ENCODE data around the gene PIAS1. TPM values are rescaled to one million over a fixed set of nuclear protein-coding genes. Genes with fewer than 3 reads are reported as not detected.
"Not testable (repeated sequence)": the region's sequence is repeated elsewhere in the genome, so short reads cannot be mapped to it uniquely, and the experiment has no call there.

Gene PIAS1
- total RNA-seq, 4 donors from 2014 or later, result 19.9 to 69.2 (median 26.6) TPM

DNA sequence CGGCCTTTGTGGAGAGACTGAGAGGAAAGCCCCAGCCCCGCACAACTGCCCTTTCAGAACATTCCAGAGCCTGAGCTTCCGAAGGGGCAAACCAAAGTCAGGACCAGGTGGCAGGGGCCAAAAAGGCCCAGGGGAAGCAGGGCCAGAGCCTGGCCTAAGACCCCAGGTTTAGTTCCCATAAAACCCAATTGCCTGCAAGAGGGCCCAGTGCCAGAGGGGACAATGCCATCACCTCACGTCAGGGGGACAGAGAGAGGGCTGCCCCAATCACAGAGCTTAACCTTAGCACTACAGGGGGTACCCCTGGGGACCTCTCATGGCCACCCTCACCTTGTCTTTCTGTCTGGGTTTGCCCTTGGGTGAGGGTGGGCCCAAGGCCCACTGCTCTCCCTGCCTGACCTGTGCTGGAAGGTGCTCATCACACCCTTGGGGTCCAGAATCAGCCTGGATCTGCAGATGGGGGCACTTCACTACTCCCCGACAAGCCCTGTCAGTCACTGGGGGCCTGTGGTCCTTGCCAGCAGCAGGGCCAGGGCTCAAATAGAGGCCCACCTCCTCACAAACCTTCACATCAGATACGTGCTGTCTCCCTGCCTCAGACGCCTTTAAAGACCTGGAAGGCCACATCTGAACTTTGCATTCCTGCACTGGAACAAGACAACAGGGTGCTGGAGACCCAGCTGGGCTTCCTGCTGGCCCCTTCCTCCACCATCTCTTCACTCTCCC, 147.2 kb downstream of the PIAS1 start:
- Histone ChIP-seq H3K36me3 (peaks cover 0 to 9% (median 0%) of the 10 kb centered on the region in 3 donors), H3K27ac (no peak overlapping the region), H3K4me3 (no peak overlapping the region), H3K9me3 (no peaks in the 10 kb centered on the region), H3K4me1 (peaks cover 14 to 39% (median 25%) of the 10 kb centered on the region in 3 donors), H3K27me3 (no peaks in the 10 kb centered on the region)
- 87 to 90% methylated on average over 3 to 6 of the region's 7 CpGs for WGBS, 2 donors
- intact Hi-C loops (cut with DNase I), result no loop called here
- no peak for DNase-seq
- TF ChIP-seq, protein P1, sequence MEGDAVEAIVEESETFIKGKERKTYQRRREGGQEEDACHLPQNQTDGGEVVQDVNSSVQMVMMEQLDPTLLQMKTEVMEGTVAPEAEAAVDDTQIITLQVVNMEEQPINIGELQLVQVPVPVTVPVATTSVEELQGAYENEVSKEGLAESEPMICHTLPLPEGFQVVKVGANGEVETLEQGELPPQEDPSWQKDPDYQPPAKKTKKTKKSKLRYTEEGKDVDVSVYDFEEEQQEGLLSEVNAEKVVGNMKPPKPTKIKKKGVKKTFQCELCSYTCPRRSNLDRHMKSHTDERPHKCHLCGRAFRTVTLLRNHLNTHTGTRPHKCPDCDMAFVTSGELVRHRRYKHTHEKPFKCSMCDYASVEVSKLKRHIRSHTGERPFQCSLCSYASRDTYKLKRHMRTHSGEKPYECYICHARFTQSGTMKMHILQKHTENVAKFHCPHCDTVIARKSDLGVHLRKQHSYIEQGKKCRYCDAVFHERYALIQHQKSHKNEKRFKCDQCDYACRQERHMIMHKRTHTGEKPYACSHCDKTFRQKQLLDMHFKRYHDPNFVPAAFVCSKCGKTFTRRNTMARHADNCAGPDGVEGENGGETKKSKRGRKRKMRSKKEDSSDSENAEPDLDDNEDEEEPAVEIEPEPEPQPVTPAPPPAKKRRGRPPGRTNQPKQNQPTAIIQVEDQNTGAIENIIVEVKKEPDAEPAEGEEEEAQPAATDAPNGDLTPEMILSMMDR (IDR thresholded peaks at IDR 0.05), result no peak
- TF ChIP-seq POLR2A (IDR thresholded peaks at IDR 0.05), result no peak

GRCh38 chr15:68201879-68202261, 147.8 kb downstream of the PIAS1 start:
- H3K36me3 ChIP-seq, result peaks cover 0 to 4% (median 0%) of the 10 kb centered on the region in 3 donors
- no peaks in the 10 kb centered on the region for H3K9me3 ChIP-seq
- no peaks in the 10 kb centered on the region for H3K27me3 ChIP-seq
- no peak for DNase-seq
- no peak overlapping the region for H3K27ac ChIP-seq
- TF ChIP-seq, protein P1 (IDR thresholded peaks at IDR 0.05), result no peak
- TF ChIP-seq POLR2A (IDR thresholded peaks at IDR 0.05), result no peak
- H3K4me3 ChIP-seq, result no peak overlapping the region
- peaks cover 14 to 44% (median 25%) of the 10 kb centered on the region in 3 donors for H3K4me1 ChIP-seq
- WGBS, 2 donors, result 40 to 57% methylated on average over 3 of the region's 3 CpGs
- intact Hi-C loops (cut with DNase I), result no loop called here

- H3K4me3 ChIP-seq; DNase-seq; H3K9me3 ChIP-seq; intact Hi-C loops (cut with DNase I); H3K27me3 ChIP-seq; H3K27ac ChIP-seq; H3K36me3 ChIP-seq: not testable (repeated sequence)
- H3K4me1 ChIP-seq, result peaks cover 14 to 44% (median 25%) of the 10 kb centered on the region in 3 donors
- 93 to 97% methylated on average over 6 to 7 of the region's 7 CpGs for WGBS, 2 donors
Measured at GRCh38 chr15:68202994-68203393, 148.9 kb downstream of the PIAS1 start.

DNA sequence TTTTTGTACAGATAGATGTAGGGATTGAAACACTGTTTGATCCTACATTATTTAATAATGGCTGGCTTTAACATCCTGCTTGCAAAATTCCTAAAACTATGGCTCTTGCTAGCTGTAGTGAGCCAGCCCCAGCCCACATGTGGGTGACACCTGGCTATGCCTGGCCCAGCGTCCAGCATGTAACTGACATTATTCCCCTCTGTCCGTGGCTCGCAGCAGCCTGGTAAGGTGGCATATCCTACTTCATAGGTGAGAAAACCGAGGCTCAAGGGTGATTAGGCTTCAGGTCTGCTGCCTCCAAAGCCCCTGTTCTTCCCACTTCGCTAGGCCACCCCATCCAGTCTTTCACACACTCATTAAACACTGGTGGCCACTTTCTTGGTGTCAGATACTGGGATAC, 149.4 kb downstream of the PIAS1 start:
- Histone ChIP-seq H3K27me3 (no peaks in the 10 kb centered on the region), H3K4me1 (peaks cover 14 to 44% (median 25%) of the 10 kb centered on the region in 3 donors), H3K36me3 (no peaks in the 10 kb centered on the region), H3K4me3 (no peak overlapping the region), H3K27ac (no peak overlapping the region), H3K9me3 (no peaks in the 10 kb centered on the region)
- no peak for DNase-seq
- intact Hi-C loops (cut with DNase I), result no loop called here
- TF ChIP-seq, protein P1 (IDR thresholded peaks at IDR 0.05), result no peak
- no peak for TF ChIP-seq POLR2A (IDR thresholded peaks at IDR 0.05)
- WGBS, 2 donors, result 98 to 100% methylated on average over 5 of the region's 5 CpGs

DNA sequence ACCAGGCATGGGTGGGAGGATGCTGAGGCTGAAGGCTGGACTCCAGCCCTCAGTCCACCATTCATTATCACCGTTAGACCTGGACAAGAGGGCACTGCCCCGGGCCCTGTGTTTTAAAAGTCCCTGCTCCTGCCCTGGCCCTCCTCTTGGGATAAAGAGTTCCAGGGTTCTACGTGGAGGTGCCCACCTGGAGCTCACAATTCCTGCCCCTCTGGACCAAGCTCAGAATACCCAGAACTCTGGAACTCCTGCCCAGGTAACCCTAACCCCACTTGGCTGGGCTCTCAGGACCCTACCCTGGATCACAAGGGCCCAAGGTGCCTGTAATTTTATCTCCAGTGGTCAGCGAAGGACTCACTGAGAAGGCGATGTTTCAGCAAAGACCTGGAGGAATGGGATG, 149.8 kb downstream of the PIAS1 start:
- H3K36me3 ChIP-seq, result peaks cover 0 to 2% (median 0%) of the 10 kb centered on the region in 3 donors
- H3K4me3 ChIP-seq, result peak overlapping the region in 1 of 4 donors; percentile 6
- H3K4me1 ChIP-seq, result peaks cover 14 to 44% (median 25%) of the 10 kb centered on the region in 3 donors
- 88% methylated on average over 1 of the region's 5 CpGs; no CpG with 5 or more reads in 1 of the 2 donors for WGBS, 2 donors
- TF ChIP-seq, protein P1 (IDR thresholded peaks at IDR 0.05), result no peak
- no peaks in the 10 kb centered on the region for H3K9me3 ChIP-seq
- no peak for DNase-seq
- H3K27ac ChIP-seq, result no peak overlapping the region
- H3K27me3 ChIP-seq, result no peaks in the 10 kb centered on the region
- intact Hi-C loops (cut with DNase I), result no loop called here
